ENCODE results near the gene WDR45.

Gene WDR45

DNA sequence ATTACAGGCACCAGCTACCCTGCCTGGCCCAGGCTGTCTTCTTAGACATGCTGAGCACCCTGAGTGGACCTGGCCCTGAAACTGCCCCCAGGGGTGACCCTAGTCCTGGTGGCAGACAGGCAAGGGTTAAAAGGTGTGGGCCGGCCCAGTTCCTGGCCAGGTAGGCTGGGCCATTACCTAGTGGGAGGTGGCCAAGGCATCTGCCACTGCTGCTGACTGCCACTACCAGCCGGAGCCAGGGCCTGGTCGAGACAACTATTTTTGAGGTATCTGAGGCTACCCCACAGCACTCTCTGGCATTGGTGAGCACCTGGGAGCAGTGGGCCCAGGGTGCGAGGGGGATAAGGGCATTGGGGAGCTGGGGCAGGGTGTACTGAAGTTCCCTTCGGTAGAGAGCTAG is 20.9 kb downstream of the WDR45 start, which contains the start of gene CCDC120:
Gene CCDC120 (plus strand): TSS at position 206 of the 400 bp plus-strand sequence. CDS start 3,043 bp downstream, outside the sequence.
- TF ChIP-seq, protein P1, sequence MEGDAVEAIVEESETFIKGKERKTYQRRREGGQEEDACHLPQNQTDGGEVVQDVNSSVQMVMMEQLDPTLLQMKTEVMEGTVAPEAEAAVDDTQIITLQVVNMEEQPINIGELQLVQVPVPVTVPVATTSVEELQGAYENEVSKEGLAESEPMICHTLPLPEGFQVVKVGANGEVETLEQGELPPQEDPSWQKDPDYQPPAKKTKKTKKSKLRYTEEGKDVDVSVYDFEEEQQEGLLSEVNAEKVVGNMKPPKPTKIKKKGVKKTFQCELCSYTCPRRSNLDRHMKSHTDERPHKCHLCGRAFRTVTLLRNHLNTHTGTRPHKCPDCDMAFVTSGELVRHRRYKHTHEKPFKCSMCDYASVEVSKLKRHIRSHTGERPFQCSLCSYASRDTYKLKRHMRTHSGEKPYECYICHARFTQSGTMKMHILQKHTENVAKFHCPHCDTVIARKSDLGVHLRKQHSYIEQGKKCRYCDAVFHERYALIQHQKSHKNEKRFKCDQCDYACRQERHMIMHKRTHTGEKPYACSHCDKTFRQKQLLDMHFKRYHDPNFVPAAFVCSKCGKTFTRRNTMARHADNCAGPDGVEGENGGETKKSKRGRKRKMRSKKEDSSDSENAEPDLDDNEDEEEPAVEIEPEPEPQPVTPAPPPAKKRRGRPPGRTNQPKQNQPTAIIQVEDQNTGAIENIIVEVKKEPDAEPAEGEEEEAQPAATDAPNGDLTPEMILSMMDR (IDR thresholded peaks at IDR 0.05): no peak

DNA sequence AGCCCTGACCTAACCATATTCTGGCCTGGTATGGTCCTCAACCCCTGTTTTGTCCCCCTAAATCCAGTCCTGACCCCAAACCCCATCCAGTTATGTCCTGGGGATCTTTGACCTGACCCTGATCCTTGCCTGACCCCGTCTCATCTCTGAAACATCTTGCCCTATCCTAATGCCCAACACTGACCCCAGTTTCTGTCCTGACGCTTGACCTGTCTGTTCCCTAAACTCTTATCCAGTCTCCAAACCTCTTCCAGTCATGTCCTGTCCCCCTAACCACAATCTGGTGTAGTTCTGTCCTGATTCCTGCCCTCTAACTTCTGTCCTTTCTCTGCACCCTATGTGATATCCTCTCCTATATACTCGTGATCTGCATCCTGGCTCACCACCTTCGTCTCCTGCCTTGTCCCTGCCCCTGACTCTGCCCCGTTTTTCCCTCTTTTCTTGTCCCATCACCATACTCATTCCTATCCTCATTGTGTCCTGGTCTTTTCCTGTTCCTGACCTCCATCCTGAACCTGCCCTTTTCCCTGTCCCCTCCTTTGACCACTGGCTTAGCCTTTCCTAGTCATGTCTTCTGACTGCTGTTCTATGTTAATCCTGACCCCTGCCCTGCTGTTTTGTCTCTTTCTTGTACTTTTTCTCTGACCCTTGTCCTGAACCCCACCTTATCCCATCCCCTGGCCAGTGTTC is 25.5 kb downstream of the WDR45 start:
- TF ChIP-seq, protein P1 (IDR thresholded peaks at IDR 0.05): no peak

DNA sequence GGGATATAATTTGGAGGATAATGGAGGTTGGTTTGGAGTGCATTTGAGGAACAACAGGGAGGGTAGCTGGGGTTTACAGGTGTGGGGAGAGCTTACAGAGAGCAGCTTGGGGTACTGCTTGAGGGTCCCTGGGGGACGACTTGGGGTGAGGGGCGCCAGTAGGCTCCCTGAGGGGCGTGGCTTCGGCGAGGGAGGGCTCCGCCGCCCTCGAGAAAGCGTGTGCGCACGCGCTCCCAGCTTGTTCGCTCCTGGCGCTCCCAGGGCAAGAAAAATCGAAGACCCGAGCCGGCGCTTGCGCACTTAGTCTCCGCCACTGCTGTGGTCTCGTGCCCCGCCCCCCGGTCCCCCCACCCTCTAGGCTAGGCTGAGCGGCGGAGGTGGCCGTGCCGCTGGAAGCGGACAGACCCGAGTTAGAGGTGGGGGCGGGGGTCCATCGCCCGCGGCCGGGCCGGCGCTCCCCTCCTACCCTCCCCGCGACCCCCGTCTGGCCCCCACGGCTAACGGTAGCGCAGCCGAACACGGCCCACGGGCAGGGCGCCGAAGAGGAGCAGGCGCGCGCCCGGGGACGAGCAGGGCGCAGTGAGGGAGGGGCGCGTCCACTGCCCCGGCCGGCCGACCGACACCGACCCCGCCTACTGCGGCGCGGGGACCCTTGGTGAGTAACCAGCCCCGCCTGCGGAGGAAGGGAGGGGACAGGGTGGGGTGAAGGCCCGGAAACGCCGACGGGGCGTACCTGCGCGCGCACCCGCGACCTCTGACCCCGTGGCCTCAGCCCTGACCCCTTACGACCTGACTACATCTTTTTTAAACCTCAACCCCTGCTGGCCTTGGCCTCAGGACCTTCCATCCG is 26.2 kb downstream of the WDR45 start:
- TF ChIP-seq, protein P1 (IDR thresholded peaks at IDR 0.05): no peak

GRCh38 chrX:49043987-49044281 is 35.8 kb downstream of the WDR45 start:
- TF ChIP-seq, protein P1 (IDR thresholded peaks at IDR 0.05): no peak

DNA sequence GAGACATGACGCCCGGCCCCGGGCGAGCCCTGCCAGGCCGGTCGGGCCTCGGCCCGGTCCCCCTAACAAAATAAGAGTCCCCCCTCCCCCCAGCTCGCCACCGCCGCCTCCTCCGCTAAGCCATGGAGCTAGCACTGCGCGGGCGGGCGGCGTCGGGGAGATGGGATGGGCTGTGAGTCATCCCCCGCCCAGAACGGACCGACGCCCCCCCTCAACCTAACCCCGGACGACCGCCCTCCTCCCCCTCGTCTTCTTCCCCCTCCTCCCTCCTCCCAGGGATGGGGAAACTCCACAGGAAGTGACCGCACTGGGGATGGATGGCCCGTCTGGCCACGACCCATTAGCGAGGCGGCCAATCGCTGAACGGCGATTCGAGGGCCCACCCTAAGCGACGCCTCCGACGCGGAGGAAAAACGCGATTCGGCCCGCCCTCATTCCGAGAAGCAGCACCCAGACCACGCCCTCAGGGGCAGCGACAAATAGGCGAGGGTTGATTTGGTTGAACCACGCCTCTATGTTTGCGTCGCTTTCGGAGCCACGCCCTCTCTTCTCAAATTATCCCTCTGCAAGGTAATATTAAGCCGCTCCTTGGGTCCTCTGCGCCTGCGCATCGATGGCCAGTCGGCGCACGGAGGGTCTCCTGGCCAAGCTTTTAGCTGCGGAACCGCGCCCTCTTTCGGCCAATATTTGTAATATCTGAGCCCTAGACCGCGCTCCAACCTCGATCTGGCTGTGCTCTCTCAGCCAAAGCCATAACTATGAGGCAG is 36.3 kb downstream of the WDR45 start, which contains the start of gene TFE3:
Gene TFE3 (minus strand): TSS at position 138 of the 767 bp plus-strand sequence. CDS start 131 bp downstream, at position 7.
- TF ChIP-seq, protein P1 (IDR thresholded peaks at IDR 0.05): peak; percentile 53

DNA sequence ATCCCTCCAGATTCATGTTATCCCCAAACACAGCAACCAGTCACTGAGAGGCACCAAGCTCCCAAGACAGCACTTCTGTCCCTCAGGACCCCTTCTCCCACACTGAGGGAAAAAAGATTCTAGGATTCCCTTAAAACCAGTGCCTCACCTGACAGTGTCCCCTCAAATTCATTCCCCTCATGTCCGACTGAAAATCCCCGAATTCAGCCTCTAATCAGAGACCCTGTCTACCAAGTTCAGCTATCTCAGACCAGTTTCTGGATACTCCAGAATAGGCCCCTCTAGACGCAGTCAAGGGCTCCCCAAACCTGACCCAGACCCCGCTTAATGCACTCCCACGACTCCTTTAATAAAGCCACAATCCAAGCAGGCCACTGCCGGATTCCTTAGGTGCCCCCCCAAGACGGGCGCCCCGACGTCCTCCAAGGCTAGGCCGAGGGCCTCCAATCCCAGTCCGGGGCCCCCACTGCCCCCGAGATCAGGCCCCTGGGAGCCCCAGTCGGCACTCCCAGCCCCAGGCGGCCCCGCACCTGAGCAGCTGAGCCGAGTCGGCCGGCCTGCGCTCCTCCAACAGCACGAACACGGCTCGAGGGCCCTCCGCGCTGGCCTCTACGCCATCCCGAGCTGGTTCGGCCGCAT is 37.0 kb downstream of the WDR45 start:
- TF ChIP-seq, protein P1 (IDR thresholded peaks at IDR 0.05): no peak

Data from LNCAP (cell line).